Neuronal stem cell (in vitro differentiated cells): ENCODE data around the gene CRAT.
A peak's percentile ranks its signal among the peaks of the same experiment; 100 is the strongest.

Experiments
- DNase-seq: peaks from one replicate; pipeline ENCODE4 v3.0.0-alpha.2; 2013; ENCODE audit warnings: low spot score
- H2AFZ ChIP-seq: one replicate; pipeline ENCODE4 v1.6.1; 2013; ENCODE audit warnings: mild to moderate bottlenecking, low read length, inconsistent platforms
- H2AK5ac ChIP-seq: 2 replicates; pipeline ENCODE4 v1.6.1; 2013; ENCODE audit warnings: low read depth, mild to moderate bottlenecking, inconsistent platforms, low read length, moderate library complexity, mixed read lengths
- H2BK120ac ChIP-seq: 2 replicates; pipeline ENCODE4 v1.6.1; 2013; ENCODE audit warnings: low read depth, mild to moderate bottlenecking, inconsistent platforms, low read length, moderate library complexity, mixed read lengths
- H2BK12ac ChIP-seq: one replicate; pipeline ENCODE4 v1.6.1; 2013; ENCODE audit warnings: low read length, inconsistent platforms
- H2BK15ac ChIP-seq: 2 replicates; pipeline ENCODE4 v1.6.1; 2013; ENCODE audit warnings: mild to moderate bottlenecking, low read length, inconsistent platforms, mixed read lengths
- H2BK5ac ChIP-seq: one replicate; pipeline ENCODE4 v1.6.1; 2013; ENCODE audit warnings: inconsistent platforms, mild to moderate bottlenecking, low read length, moderate library complexity
- H3K14ac ChIP-seq: one replicate; pipeline ENCODE4 v1.6.1; 2013; ENCODE audit warnings: low read length, inconsistent platforms
- H3K18ac ChIP-seq: 2 replicates; pipeline ENCODE4 v1.6.1; 2013; ENCODE audit warnings: low read length, inconsistent platforms
- H3K23ac ChIP-seq: 2 replicates; pipeline ENCODE4 v1.6.1; 2013; ENCODE audit warnings: low read depth, mild to moderate bottlenecking, mixed read lengths, low read length, inconsistent platforms; ENCODE audit not compliant: poor library complexity
- H3K27ac ChIP-seq: replicated peaks from 3 replicates; pipeline ENCODE4 v1.5.1; 2013; ENCODE audit warnings: low read length, inconsistent platforms
- H3K27me3 ChIP-seq, 3 experiments: 2 replicates each; pipeline ENCODE4 v1.6.1; 2013; ENCODE audit warnings: low read length in 3 of 3, mild to moderate bottlenecking in 2 of 3, inconsistent platforms in 1 of 3, low read depth in 1 of 3, mixed read lengths in 1 of 3, moderate library complexity in 1 of 3; ENCODE audit not compliant: control insufficient read depth in 3 of 3, insufficient read depth in 3 of 3
- H3K36me3 ChIP-seq, 2 donors: replicated peaks in 1 of 2; 2 replicates each; pipeline ENCODE4 v1.6.1; 2013; ENCODE audit warnings: low read length in 2 of 2; ENCODE audit not compliant: control insufficient read depth in 2 of 2, insufficient read depth in 2 of 2
- H3K4ac ChIP-seq: 2 replicates; pipeline ENCODE4 v1.6.1; 2013; ENCODE audit warnings: inconsistent platforms, mild to moderate bottlenecking, low read length, moderate library complexity
- H3K4me1 ChIP-seq, 2 donors: 1 replicate in 1 of 2; 2 replicates in 1 of 2; pipeline ENCODE4 v1.6.1; 2013; ENCODE audit warnings: low read length in 2 of 2, low read depth in 1 of 2; ENCODE audit not compliant: control insufficient read depth in 2 of 2, insufficient read depth in 1 of 2
- H3K4me2 ChIP-seq: one replicate; pipeline ENCODE4 v1.6.1; 2013; ENCODE audit warnings: mild to moderate bottlenecking, low read length, inconsistent platforms; ENCODE audit not compliant: insufficient read depth, poor library complexity, severe bottlenecking
- H3K4me3 ChIP-seq, 2 donors: 2 replicates each; pipeline ENCODE4 v1.5.1; 2013; ENCODE audit warnings: low read length in 2 of 2, mild to moderate bottlenecking in 2 of 2, inconsistent platforms in 1 of 2, moderate library complexity in 1 of 2
- H3K79me1 ChIP-seq: one replicate; pipeline ENCODE4 v1.6.1; 2013; ENCODE audit warnings: low read depth, mild to moderate bottlenecking, inconsistent platforms, low read length, moderate library complexity
- H3K9ac ChIP-seq: one replicate; pipeline ENCODE4 v1.6.1; 2013; ENCODE audit warnings: mild to moderate bottlenecking, low read depth, low read length, inconsistent platforms; ENCODE audit not compliant: poor library complexity
- H3K9me3 ChIP-seq, 2 donors: replicated peaks in 1 of 2; 2 replicates each; pipeline versions ENCODE3 to v1.6.1; 2013; ENCODE audit warnings: low read length in 2 of 2, mild to moderate bottlenecking in 2 of 2, inconsistent platforms in 1 of 2, low read depth in 1 of 2, mixed read lengths in 1 of 2, moderate library complexity in 1 of 2; ENCODE audit not compliant: control insufficient read depth in 2 of 2, insufficient read depth in 1 of 2
- H4K8ac ChIP-seq: one replicate; pipeline ENCODE4 v1.6.1; 2013; ENCODE audit warnings: low read depth, mild to moderate bottlenecking, inconsistent platforms, low read length, moderate library complexity
- H4K91ac ChIP-seq: one replicate; pipeline ENCODE4 v1.6.1; 2013; ENCODE audit warnings: low read length, low read depth, mild to moderate bottlenecking, inconsistent platforms; ENCODE audit not compliant: poor library complexity
- WGBS, 2 donors: extraction: QIAGEN DNeasy Blood & Tissue Kit; methylation state at CpG; one replicate each; pipeline ENCODE4 v1.1.7; 2013; ENCODE audit warnings: missing lambda C conversion rate in 2 of 2, mixed read lengths in 1 of 2; ENCODE audit not compliant: insufficient read length in 2 of 2, insufficient replicate concordance in 1 of 2; ENCODE audit errors: extremely low coverage in 2 of 2; 5-methylcytosine and 5-hydroxymethylcytosine counted together

CRAT gene

GRCh38 chr9:129063061-129063460, 47.5 kb downstream of the CRAT start:
- no peak overlapping the region for H2BK120ac ChIP-seq
- H3K14ac ChIP-seq = no peak overlapping the region
- H3K79me1 ChIP-seq = no peaks in the 10 kb centered on the region
- no peak overlapping the region for H2AFZ ChIP-seq
- H3K4me2 ChIP-seq = no peak overlapping the region
- peaks cover 34 to 53% of the 10 kb centered on the region in 2 donors for H3K36me3 ChIP-seq
- no peak overlapping the region for H2BK5ac ChIP-seq
- H3K27ac ChIP-seq = no peak overlapping the region
- H2AK5ac ChIP-seq = no peak overlapping the region
- H3K4me1 ChIP-seq = no peaks in the 10 kb centered on the region
- no peak for DNase-seq
- H3K4me3 ChIP-seq = no peak overlapping the region
- H3K4ac ChIP-seq = no peak overlapping the region
- no peaks in the 10 kb centered on the region for H3K9me3 ChIP-seq
- no peak overlapping the region for H4K8ac ChIP-seq
- no peak overlapping the region for H3K18ac ChIP-seq
- H3K23ac ChIP-seq = no peak overlapping the region
- WGBS, 2 donors = no CpG with 5 or more reads among the region's 9 CpGs
- no peak overlapping the region for H3K9ac ChIP-seq
- no peaks in the 10 kb centered on the region for H3K27me3 ChIP-seq
- no peak overlapping the region for H4K91ac ChIP-seq
- H2BK12ac ChIP-seq = no peak overlapping the region
- H2BK15ac ChIP-seq = no peak overlapping the region

GRCh38 chr9:129060991-129061390, 49.6 kb downstream of the CRAT start:
- H3K18ac ChIP-seq = no peak overlapping the region
- no peak overlapping the region for H3K23ac ChIP-seq
- H2BK15ac ChIP-seq = no peak overlapping the region
- no peak overlapping the region for H4K8ac ChIP-seq
- no peaks in the 10 kb centered on the region for H3K79me1 ChIP-seq
- H2AFZ ChIP-seq = no peak overlapping the region
- H3K36me3 ChIP-seq = peaks cover 27 to 50% of the 10 kb centered on the region in 2 donors
- no peaks in the 10 kb centered on the region for H3K27me3 ChIP-seq
- H3K4me1 ChIP-seq = no peaks in the 10 kb centered on the region
- no peak overlapping the region for H2BK12ac ChIP-seq
- H2AK5ac ChIP-seq = no peak overlapping the region
- no peak overlapping the region for H3K4me2 ChIP-seq
- H3K14ac ChIP-seq = no peak overlapping the region
- no peak overlapping the region for H3K27ac ChIP-seq
- no peak overlapping the region for H4K91ac ChIP-seq
- no peak overlapping the region for H2BK120ac ChIP-seq
- WGBS, 2 donors = no CpG with 5 or more reads among the region's 12 CpGs
- H3K4ac ChIP-seq = no peak overlapping the region
- H3K9me3 ChIP-seq = no peaks in the 10 kb centered on the region
- H2BK5ac ChIP-seq = no peak overlapping the region
- H3K4me3 ChIP-seq = no peak overlapping the region
- no peak for DNase-seq
- H3K9ac ChIP-seq = no peak overlapping the region

GRCh38 chr9:129059796-129060785, 50.5 kb downstream of the CRAT start:
- H2BK120ac ChIP-seq = no peak overlapping the region
- H3K14ac ChIP-seq = no peak overlapping the region
- no peak overlapping the region for H2BK15ac ChIP-seq
- no peak overlapping the region for H2BK5ac ChIP-seq
- H3K27me3 ChIP-seq = no peaks in the 10 kb centered on the region
- no peak overlapping the region for H3K4me2 ChIP-seq
- no peak overlapping the region for H3K4me3 ChIP-seq
- H4K8ac ChIP-seq = no peak overlapping the region
- H2AFZ ChIP-seq = no peak overlapping the region
- no peak overlapping the region for H2AK5ac ChIP-seq
- no peak overlapping the region for H2BK12ac ChIP-seq
- H3K36me3 ChIP-seq = peaks cover 19 to 42% of the 10 kb centered on the region in 2 donors
- DNase-seq = no peak
- H3K27ac ChIP-seq = no peak overlapping the region
- H3K9ac ChIP-seq = no peak overlapping the region
- no peaks in the 10 kb centered on the region for H3K79me1 ChIP-seq
- H3K23ac ChIP-seq = no peak overlapping the region
- no peaks in the 10 kb centered on the region for H3K9me3 ChIP-seq
- H3K4ac ChIP-seq = no peak overlapping the region
- WGBS, 2 donors = no CpG with 5 or more reads among the region's 37 CpGs
- H3K4me1 ChIP-seq = no peaks in the 10 kb centered on the region
- H3K18ac ChIP-seq = no peak overlapping the region
- no peak overlapping the region for H4K91ac ChIP-seq

- H2AFZ ChIP-seq = no peak overlapping the region
- H3K4me3 ChIP-seq = no peak overlapping the region
- no peak overlapping the region for H4K91ac ChIP-seq
- no peak overlapping the region for H3K4ac ChIP-seq
- no peaks in the 10 kb centered on the region for H3K79me1 ChIP-seq
- WGBS, 2 donors = no CpG with 5 or more reads among the region's 21 CpGs
- H3K9me3 ChIP-seq = no peaks in the 10 kb centered on the region
- no peak overlapping the region for H4K8ac ChIP-seq
- H3K4me1 ChIP-seq = no peaks in the 10 kb centered on the region
- no peak overlapping the region for H2BK5ac ChIP-seq
- H2BK15ac ChIP-seq = no peak overlapping the region
- H3K27me3 ChIP-seq = no peaks in the 10 kb centered on the region
- H3K4me2 ChIP-seq = no peak overlapping the region
- peaks cover 17 to 38% of the 10 kb centered on the region in 2 donors for H3K36me3 ChIP-seq
- no peak overlapping the region for H3K27ac ChIP-seq
- H3K9ac ChIP-seq = peak overlapping the region; percentile 27
- no peak overlapping the region for H3K23ac ChIP-seq
- H2BK120ac ChIP-seq = no peak overlapping the region
- H2AK5ac ChIP-seq = no peak overlapping the region
- DNase-seq = no peak
- H3K14ac ChIP-seq = no peak overlapping the region
- no peak overlapping the region for H3K18ac ChIP-seq
- H2BK12ac ChIP-seq = no peak overlapping the region
These were observed 51.4 kb downstream of the CRAT start for GRCh38 chr9:129058965-129059795.
